Osteocyte (in vitro differentiated cells): ENCODE results near the gene TRIM28. TPM values are rescaled to one million over a fixed set of nuclear protein-coding genes. Genes with fewer than 3 reads are reported as not detected.
A peak's percentile ranks its signal among the peaks of the same experiment; 100 is the strongest.

Experiments
- DNase-seq: peaks from one replicate; pipeline ENCODE4 v3.0.0; 2021; ENCODE audit warnings: mixed read lengths; ENCODE audit not compliant: unreplicated experiment; ENCODE audit errors: extremely low spot score
- H3K27ac Mint-ChIP-seq: one replicate; pipeline ENCODE4 v1.8.0; 2021; ENCODE audit warnings: mild to moderate bottlenecking, mixed read lengths; ENCODE audit not compliant: unreplicated experiment
- H3K27me3 Mint-ChIP-seq: one replicate; pipeline ENCODE4 v1.8.0; 2021; ENCODE audit warnings: mixed read lengths; ENCODE audit not compliant: unreplicated experiment
- H3K36me3 Mint-ChIP-seq: one replicate; pipeline ENCODE4 v1.8.0; 2021; ENCODE audit warnings: mixed read lengths; ENCODE audit not compliant: unreplicated experiment
- H3K4me1 Mint-ChIP-seq: one replicate; pipeline ENCODE4 v1.8.0; 2021; ENCODE audit warnings: mixed read lengths; ENCODE audit not compliant: unreplicated experiment
- H3K4me3 Mint-ChIP-seq: one replicate; pipeline ENCODE4 v1.8.0; 2021; ENCODE audit warnings: mild to moderate bottlenecking, moderate library complexity, mixed read lengths; ENCODE audit not compliant: unreplicated experiment
- H3K9me3 Mint-ChIP-seq: one replicate; pipeline ENCODE4 v1.8.0; 2021; ENCODE audit warnings: mixed read lengths; ENCODE audit not compliant: unreplicated experiment
- total RNA-seq: library from RNA; stranded (reverse); gene quantifications from 2 replicates; pipeline ENCODE4 v1.2.1, GENCODE V29; 2021
- TF ChIP-seq, protein P1 (sequence below): fragments of 200-600 bp; sonication (generic); IDR thresholded peaks from 2 replicates; pipeline ENCODE4 v1.5.0; 2021; ENCODE audit warnings: antibody characterized with exemption, mild to moderate bottlenecking, moderate library complexity

TRIM28 gene
- total RNA-seq, 1 donor from 2014 or later: 354 TPM

- peak overlapping the region; percentile 97 for H3K4me3 Mint-ChIP-seq
- H3K36me3 Mint-ChIP-seq: peaks cover 10% of the 10 kb centered on the region
- H3K9me3 Mint-ChIP-seq: no peaks in the 10 kb centered on the region
- DNase-seq: no peak
- H3K27me3 Mint-ChIP-seq: no peaks in the 10 kb centered on the region
- TF ChIP-seq, protein P1, sequence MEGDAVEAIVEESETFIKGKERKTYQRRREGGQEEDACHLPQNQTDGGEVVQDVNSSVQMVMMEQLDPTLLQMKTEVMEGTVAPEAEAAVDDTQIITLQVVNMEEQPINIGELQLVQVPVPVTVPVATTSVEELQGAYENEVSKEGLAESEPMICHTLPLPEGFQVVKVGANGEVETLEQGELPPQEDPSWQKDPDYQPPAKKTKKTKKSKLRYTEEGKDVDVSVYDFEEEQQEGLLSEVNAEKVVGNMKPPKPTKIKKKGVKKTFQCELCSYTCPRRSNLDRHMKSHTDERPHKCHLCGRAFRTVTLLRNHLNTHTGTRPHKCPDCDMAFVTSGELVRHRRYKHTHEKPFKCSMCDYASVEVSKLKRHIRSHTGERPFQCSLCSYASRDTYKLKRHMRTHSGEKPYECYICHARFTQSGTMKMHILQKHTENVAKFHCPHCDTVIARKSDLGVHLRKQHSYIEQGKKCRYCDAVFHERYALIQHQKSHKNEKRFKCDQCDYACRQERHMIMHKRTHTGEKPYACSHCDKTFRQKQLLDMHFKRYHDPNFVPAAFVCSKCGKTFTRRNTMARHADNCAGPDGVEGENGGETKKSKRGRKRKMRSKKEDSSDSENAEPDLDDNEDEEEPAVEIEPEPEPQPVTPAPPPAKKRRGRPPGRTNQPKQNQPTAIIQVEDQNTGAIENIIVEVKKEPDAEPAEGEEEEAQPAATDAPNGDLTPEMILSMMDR: no peak
- peak overlapping the region; percentile 98 for H3K27ac Mint-ChIP-seq
- peaks cover 28% of the 10 kb centered on the region for H3K4me1 Mint-ChIP-seq
Observed at GRCh38 chr19:58520257-58520599, 23.6 kb upstream of the TRIM28 start.

- H3K4me3 Mint-ChIP-seq: peak overlapping the region; percentile 44
- no peaks in the 10 kb centered on the region for H3K9me3 Mint-ChIP-seq
- no peak overlapping the region for H3K27ac Mint-ChIP-seq
- TF ChIP-seq, protein P1: no peak
- no peaks in the 10 kb centered on the region for H3K36me3 Mint-ChIP-seq
- H3K27me3 Mint-ChIP-seq: no peaks in the 10 kb centered on the region
- DNase-seq: no peak
- peaks cover 21% of the 10 kb centered on the region for H3K4me1 Mint-ChIP-seq
Observed at GRCh38 chr19:58521651-58522050, 22.2 kb upstream of the TRIM28 start.

- H3K27ac Mint-ChIP-seq: no peak overlapping the region
- TF ChIP-seq, protein P1: no peak
- H3K4me1 Mint-ChIP-seq: peaks cover 21% of the 10 kb centered on the region
Observed at GRCh38 chr19:58522709-58523108, 21.2 kb upstream of the TRIM28 start.

GRCh38 chr19:58529405-58529804 is 14.5 kb upstream of the TRIM28 start:
- no peak for DNase-seq
- Mint-ChIP-seq H3K36me3 (no peaks in the 10 kb centered on the region), H3K27ac (no peak overlapping the region), H3K9me3 (no peaks in the 10 kb centered on the region), H3K4me3 (no peak overlapping the region), H3K27me3 (peaks cover 30% of the 10 kb centered on the region), H3K4me1 (no peaks in the 10 kb centered on the region)
- TF ChIP-seq, protein P1: no peak

More at GRCh38 chr19:58522709-58523108, 21.2 kb upstream of the TRIM28 start:
- Mint-ChIP-seq H3K36me3 (no peaks in the 10 kb centered on the region), H3K9me3 (no peaks in the 10 kb centered on the region), H3K4me3 (no peak overlapping the region), H3K27me3 (no peaks in the 10 kb centered on the region)
- DNase-seq: no peak

DNA sequence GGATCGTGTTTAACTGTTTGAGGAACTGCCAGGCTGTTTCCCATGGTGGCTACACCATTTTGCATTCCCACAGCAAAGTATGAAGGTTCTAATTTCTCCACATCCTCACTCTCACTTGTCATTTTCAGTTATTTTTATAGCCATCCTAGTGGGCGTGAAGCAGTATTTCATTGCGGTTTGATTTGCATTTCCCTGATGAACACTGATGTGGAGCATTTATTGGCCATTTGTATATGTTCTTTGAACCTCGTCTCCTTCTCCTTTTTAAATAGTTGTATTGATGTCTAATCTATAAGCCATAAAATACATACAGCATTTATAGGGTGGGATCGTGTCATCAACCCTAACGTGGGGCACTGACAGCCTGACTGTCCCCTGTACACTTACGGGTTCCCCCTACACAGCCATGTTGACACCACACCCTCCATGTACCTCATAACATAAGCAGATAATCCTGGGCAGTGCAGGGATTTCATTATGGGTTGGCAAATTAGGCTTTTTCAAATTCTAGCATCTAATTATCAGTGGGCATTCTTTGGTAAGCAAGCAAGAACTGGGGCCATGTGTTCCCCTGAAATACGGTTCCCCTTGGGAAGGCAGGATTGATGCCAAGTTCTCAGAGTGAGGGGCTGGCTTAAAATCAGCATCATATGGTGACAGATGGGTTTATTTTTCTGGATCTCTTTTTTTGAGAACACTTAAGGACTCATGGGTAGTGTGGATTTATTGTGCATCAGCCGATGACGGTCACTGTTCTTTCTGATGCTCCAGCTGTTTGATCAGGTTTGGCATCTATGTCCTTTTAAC is 12.6 kb upstream of the TRIM28 start:
- H3K36me3 Mint-ChIP-seq: no peaks in the 10 kb centered on the region
- TF ChIP-seq, protein P1: no peak
- no peak for DNase-seq
- H3K4me1 Mint-ChIP-seq: no peaks in the 10 kb centered on the region
- peaks cover 30% of the 10 kb centered on the region for H3K27me3 Mint-ChIP-seq
- H3K27ac Mint-ChIP-seq: no peak overlapping the region
- H3K9me3 Mint-ChIP-seq: no peaks in the 10 kb centered on the region
- no peak overlapping the region for H3K4me3 Mint-ChIP-seq
